ENCODE results near the gene CDK13. TPM values are rescaled to one million over a fixed set of nuclear protein-coding genes. Genes with fewer than 3 reads are reported as not detected.
A peak's percentile ranks its signal among the peaks of the same experiment; 100 is the strongest.
"Not testable (repeated sequence)": the region's sequence is repeated elsewhere in the genome, so short reads cannot be mapped to it uniquely, and the experiment has no call there.

Gene CDK13
- 18.1 TPM for total RNA-seq
- long read RNA-seq, full-length matches to known transcripts = 30 of 42 reads
- long read RNA-seq, partial matches to known transcripts = 8 of 42 reads
- long read RNA-seq, other reads (novel, unspliced or antisense) = 4 of 42 reads

DNA sequence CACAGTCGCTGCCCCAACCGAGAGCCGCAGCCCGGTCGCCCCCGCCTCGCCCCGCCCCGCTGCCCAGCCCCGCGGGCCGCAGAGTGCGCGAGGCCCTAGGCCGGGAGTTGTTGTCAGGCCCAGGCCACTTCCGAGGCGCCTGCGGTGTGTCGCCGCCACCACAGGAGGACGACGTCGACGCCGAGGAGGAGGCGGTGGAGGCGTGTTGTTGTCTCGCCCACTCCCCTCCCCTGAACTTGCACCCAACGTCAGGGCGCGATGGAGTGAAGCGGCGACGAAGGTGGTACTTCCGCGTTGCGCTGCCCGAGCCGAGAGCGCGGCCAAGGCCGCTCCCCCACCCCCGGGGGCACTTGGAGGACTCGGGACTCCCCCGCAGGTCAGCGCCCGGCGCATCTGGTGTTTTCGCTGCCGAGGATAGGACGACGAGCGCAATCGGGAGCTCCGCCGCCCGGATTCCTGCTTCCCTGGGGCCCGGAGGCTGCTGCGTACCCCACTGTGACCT, at the start of gene CDK13:
TSS of gene CDK13 (plus strand) at position 286 of the 502 bp plus-strand sequence. CDS start 386 bp downstream, outside the sequence.
- ATAC-seq (ENCODE audit: poor library complexity) = peak; percentile 67
- intact Hi-C loops (cut with DNase I) = loop anchor here (5.0 kb wide), 1 partner anchor 97 kb away; no protein-coding TSS in a partner anchor
- DNase-seq = peak; percentile 88

- DNase-seq (no peak), ATAC-seq (ENCODE audit: poor library complexity) (no peak)
- intact Hi-C loops (cut with DNase I) = no loop called here
Observed at GRCh38 chr7:39904077-39904486, 46.0 kb upstream of the CDK13 start.

DNA sequence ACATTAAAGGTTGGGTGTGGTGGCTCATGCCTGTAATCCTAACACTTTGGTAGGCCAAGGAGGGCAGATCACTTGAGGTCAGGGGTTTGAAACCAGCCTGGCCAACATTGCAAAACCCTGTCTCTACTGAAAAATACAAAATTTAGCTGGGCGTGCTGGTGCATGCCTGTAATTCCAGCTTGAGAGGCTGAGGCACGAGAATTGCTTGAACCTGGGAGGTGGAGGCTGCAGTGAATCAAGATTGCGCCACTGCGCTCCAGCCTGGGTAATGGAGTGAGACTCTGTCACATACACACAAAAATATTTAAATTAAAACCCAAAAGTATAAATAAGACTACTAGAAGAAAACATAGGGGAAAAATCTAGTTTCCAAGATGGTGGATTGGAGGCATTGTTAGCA, 41.9 kb upstream of the CDK13 start:
- intact Hi-C loops (cut with DNase I) = no loop called here

DNA sequence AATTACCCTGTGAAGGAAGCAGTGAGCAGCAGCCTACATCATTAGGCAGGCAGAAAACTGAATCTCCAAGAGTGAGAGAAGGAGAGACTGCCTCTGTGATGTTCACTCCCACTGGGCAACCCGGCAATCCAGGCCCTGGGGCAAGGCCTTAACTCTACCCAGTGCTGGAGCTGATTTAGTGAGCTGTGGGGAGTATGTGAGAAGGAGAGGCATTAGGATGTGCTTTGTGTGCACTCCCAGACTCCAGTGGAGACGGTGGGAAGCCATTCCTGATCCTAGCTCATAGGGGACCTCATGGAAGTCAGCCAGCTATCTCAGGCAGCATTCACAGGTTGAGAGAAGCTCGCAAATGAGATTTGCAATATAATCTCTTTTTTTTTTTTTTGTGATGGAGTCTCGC, 41.1 kb upstream of the CDK13 start:
- intact Hi-C loops (cut with DNase I) = no loop called here
- no peak for ATAC-seq (ENCODE audit: poor library complexity)
- DNase-seq = no peak

More for the DNA sequence above, 41.9 kb upstream of the CDK13 start:
- no peak for ATAC-seq (ENCODE audit: poor library complexity)
- DNase-seq = no peak

DNA sequence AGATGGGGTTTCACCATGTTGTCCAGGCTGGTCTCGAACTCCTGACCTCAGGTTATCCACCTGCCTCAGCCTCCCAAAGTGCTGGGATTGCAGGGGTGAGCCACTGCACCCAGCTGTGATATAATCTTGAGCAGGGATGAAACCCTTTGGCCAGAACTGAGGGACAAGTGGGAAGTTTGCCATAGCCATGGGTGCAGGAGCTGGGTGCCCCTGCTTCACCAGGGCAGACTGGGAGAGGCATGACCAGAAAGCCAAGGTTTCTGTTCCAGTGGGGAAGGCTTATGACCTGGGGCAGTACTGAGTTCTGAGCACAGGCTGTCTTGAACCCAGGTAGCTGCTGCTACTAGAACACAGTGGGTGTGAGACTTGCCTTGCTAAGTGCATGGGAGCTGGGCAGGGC, 40.5 kb upstream of the CDK13 start:
- intact Hi-C loops (cut with DNase I) = no loop called here
- ATAC-seq (ENCODE audit: poor library complexity) (no peak), DNase-seq (no peak)

GRCh38 chr7:39910108-39910869, 39.8 kb upstream of the CDK13 start:
- DNase-seq (no peak), ATAC-seq (ENCODE audit: poor library complexity) (peak; percentile 48)
- intact Hi-C loops (cut with DNase I) = no loop called here

GRCh38 chr7:39911167-39911566, 38.9 kb upstream of the CDK13 start:
- intact Hi-C loops (cut with DNase I) = no loop called here
- no peak for DNase-seq
- ATAC-seq (ENCODE audit: poor library complexity) = no peak

DNA sequence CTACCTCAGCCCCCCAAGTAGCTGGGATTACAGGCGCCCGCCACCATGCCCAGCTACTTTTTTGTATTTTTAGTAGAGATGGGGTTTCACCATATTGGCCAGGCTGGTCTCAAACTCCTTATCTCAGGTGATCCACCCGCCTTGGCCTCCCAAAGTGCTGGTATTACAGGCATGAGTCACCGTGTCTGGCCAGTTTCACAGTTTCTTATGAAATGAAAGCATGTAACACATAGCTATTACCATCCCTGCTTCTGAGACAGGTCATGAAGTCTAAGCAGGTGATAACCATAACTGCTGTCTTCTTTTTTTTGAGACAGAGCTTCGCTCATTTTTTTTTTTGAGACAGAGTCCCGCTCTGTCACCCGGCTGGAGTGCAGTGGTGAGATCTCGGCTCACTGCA, 34.2 kb upstream of the CDK13 start:
- ATAC-seq (ENCODE audit: poor library complexity); intact Hi-C loops (cut with DNase I): not testable (repeated sequence)

DNA sequence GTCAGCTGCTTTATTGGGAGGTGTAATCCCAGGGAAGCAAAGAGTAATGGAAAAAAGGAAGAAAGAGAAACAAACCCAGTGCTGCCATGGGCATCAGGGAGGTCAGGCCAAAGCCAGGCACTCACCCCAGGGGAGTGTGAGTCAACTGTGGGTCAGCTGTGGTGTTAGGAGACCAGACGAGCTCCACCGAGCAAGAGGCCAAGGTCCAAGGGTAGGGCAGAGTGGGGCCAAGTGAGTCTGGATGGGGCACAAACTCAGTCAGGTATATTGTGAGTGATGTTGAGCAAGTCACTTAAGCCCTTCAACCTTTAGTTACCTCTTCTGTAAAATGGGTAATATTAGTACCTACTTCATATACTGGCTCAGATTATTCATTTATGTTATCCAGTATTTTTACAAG, 30.4 kb upstream of the CDK13 start:
- DNase-seq = no peak
- intact Hi-C loops (cut with DNase I) = no loop called here

More for the DNA sequence above, 34.2 kb upstream of the CDK13 start:
- DNase-seq = not testable (repeated sequence)

DNA sequence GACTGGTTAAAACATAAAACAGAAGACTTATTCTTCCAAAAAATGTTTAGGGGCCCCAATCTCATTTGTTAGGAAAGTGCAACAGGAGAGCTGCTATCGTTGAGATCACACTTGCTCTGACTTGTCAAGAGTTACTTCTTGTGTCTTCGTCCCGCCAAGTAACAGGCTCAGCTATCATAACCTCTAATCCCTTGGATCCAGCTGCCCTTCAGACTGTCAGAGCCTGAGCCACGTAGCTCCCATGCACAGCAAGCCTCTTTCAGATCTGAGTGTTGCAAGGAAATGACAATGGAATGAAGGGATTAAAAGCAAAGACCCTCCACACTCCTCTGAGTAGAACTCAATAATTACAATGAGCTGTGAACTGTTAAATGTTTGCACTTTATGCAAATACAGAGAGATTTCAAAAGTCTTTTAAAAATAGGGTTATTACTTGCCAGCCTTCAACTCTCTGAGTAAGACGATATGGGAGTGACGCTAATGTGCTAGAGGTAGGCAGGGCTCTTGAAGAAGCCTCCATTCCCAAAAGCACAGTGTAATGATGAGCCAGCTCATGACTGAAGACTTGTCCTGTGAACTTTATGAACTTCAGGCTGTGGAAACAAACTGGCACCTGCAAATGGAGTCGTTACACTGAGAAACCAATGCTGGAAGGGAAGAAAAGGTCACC, 28.4 kb upstream of the CDK13 start:
- no peak for DNase-seq
- ATAC-seq (ENCODE audit: poor library complexity) = no peak
- intact Hi-C loops (cut with DNase I) = no loop called here

More for the DNA sequence above, 30.4 kb upstream of the CDK13 start:
- no peak for ATAC-seq (ENCODE audit: poor library complexity)

GRCh38 chr7:39922580-39922979, 27.5 kb upstream of the CDK13 start:
- ATAC-seq (ENCODE audit: poor library complexity) (no peak), DNase-seq (no peak)
- intact Hi-C loops (cut with DNase I) = no loop called here

GRCh38 chr7:39923091-39923490, 27.0 kb upstream of the CDK13 start:
- intact Hi-C loops (cut with DNase I) = no loop called here
- DNase-seq (no peak), ATAC-seq (ENCODE audit: poor library complexity) (no peak)

DNA sequence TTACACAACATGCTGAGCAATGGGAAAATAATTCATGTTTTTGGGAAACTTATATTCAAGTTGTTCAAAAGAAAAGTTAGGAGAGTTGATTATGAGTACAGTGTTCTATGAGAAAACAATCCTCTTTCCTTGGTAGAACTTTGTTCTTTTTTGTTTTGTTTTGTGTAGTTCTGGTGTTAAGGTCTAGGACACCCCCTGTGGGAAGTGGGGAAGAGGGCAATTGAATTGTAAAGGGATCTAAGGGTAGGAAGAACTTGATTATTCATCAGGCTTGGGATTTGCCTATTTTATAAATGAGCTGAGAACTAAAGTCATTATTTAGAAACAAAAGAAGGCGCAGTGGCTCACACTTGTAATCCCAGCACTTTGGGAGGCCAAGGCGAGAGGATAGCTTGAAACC, 25.9 kb upstream of the CDK13 start:
- ATAC-seq (ENCODE audit: poor library complexity) (no peak), DNase-seq (no peak)
- intact Hi-C loops (cut with DNase I) = no loop called here

GRCh38 chr7:39926111-39926510, 23.9 kb upstream of the CDK13 start:
- DNase-seq (no peak), ATAC-seq (ENCODE audit: poor library complexity) (no peak)
- intact Hi-C loops (cut with DNase I) = no loop called here

DNA sequence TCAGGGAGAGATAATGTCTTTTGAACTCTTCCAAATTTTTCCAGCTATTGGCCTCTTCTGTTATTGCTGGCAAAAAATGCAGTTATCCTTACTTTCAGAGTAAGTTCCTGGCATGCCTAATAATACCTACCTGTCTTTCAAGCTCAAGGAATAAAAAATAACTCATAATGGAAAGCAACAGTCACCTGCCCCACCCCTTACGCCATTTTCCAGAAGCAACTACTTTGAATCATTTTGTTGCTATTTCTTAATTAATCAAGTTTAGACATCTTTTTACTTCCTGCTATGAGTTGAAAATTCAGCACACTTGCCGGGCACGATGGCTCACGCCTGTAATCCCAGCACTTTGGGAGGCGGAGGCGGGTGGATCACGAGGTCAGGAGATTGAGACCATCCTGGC, 23.0 kb upstream of the CDK13 start:
- no peak for ATAC-seq (ENCODE audit: poor library complexity)

DNA sequence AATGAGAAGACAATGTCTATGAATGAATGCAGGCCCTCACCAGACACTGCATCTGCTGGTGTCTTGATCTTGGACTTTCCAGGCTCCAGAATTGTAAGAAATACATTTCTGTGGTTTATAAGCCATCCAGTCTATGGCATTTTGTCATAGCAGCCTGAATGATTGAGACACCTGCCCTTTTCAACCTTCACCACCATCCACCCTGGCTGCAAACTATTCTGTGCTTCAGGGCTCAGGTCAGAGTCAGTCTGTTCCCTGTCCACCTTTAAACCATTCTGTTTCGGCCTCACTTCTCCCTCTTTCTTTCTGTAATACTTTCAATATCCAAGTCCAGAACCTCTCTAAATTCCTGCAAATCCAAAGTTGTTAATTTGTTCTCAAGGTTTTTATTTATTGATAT, 15.9 kb upstream of the CDK13 start:
- no peak for DNase-seq
- intact Hi-C loops (cut with DNase I) = no loop called here
- no peak for ATAC-seq (ENCODE audit: poor library complexity)

More for the DNA sequence above, 23.0 kb upstream of the CDK13 start:
- no peak for DNase-seq
- intact Hi-C loops (cut with DNase I) = no loop called here

DNA sequence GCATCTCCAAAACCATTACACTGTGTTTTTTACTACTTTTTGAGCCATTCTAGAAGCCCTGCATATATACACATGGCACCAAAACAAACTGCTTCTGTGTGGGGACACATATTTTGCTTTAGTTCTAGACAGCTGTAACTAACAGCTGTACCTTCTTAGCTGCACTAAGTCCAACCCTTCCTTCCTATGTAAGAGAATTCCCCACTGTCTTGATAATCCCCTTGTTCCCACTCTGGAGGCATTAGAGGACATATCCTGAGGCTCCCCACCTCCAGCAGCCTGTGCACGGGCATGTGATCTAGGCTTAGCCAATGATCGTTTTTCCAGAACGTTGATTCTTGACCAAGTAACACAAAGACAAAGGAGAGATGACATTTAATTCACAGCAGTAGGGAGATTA, 13.3 kb upstream of the CDK13 start:
- intact Hi-C loops (cut with DNase I) = no loop called here
- no peak for ATAC-seq (ENCODE audit: poor library complexity)
- DNase-seq = no peak

- intact Hi-C loops (cut with DNase I) = no loop called here
- DNase-seq (no peak), ATAC-seq (ENCODE audit: poor library complexity) (no peak)
Observed at GRCh38 chr7:39937366-39938153, 12.5 kb upstream of the CDK13 start.

GRCh38 chr7:39942883-39943282, 7.2 kb upstream of the CDK13 start:
- intact Hi-C loops (cut with DNase I) = no loop called here

More at GRCh38 chr7:39942883-39943282, 7.2 kb upstream of the CDK13 start:
- DNase-seq (no peak), ATAC-seq (ENCODE audit: poor library complexity) (no peak)

Data from Right ventricle myocardium superior (tissue), 1 donor.